ENCODE measurements around the gene ERN1.

Gene ERN1

DNA sequence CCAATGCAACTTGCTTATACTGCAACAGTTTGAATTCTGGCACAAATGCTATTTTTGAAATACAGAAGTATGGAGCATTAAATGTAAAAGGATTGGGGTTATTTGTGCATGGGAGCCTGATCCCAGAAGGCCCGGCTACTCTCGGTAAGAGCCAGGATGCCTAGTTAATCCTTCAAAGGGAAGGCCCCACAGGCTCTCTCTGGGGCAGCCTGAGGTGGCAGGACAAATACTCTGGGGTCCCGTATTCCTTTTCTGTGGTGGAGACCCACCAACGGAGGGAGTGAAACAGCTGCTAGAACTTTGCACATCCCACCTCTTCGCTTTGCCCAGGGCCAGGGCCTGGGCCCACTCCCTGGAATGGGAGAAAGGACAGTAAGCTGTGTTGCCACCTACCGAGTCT lies 30.4 kb downstream of the ERN1 start:
- TF ChIP-seq, protein P1, sequence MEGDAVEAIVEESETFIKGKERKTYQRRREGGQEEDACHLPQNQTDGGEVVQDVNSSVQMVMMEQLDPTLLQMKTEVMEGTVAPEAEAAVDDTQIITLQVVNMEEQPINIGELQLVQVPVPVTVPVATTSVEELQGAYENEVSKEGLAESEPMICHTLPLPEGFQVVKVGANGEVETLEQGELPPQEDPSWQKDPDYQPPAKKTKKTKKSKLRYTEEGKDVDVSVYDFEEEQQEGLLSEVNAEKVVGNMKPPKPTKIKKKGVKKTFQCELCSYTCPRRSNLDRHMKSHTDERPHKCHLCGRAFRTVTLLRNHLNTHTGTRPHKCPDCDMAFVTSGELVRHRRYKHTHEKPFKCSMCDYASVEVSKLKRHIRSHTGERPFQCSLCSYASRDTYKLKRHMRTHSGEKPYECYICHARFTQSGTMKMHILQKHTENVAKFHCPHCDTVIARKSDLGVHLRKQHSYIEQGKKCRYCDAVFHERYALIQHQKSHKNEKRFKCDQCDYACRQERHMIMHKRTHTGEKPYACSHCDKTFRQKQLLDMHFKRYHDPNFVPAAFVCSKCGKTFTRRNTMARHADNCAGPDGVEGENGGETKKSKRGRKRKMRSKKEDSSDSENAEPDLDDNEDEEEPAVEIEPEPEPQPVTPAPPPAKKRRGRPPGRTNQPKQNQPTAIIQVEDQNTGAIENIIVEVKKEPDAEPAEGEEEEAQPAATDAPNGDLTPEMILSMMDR (conservative IDR thresholded peaks at IDR 0.05; ENCODE audit: low read depth, low read length): no peak
- no peak for DNase-seq (ENCODE audit: low read depth)
- no peak overlapping the region for H3K4me3 ChIP-seq (ENCODE audit: low read length)

DNA sequence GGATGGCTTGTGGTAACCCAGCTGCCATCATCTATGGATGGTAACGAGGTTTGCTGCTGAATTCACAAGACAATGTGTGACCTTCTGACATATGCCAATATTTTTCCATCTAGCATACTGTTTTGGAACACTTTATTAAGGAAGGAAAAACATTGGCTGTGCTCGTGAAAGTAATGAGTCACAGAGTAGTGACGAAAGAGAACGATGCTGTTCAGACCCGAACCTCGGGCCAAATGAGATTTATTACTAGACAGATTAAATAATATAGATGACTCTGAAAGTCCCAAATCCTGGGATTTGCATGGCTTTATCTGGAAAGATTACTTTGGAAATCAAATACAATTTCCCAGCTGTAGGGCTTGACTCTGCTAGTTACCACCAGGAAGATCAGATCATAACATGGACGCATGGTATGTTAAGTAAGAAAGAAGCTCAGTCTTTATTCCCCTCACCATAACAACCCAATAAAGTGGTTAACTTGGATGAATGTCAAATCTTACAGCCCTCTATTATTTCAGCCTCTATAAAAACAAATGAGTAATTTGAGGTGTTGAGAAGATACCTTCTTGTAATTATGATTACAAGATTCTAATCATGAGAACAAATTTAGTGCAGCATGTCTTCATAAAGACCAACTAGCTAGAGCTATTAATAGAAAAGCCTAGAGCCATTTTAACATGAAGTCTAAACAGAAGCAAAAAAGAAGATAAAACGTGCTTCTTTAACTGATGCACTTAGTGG lies 32.6 kb downstream of the ERN1 start:
- peak; percentile 68 for DNase-seq (ENCODE audit: low read depth)
- TF ChIP-seq, protein P1 (conservative IDR thresholded peaks at IDR 0.05; ENCODE audit: low read depth, low read length): no peak
- no peak overlapping the region for H3K4me3 ChIP-seq (ENCODE audit: low read length)

DNA sequence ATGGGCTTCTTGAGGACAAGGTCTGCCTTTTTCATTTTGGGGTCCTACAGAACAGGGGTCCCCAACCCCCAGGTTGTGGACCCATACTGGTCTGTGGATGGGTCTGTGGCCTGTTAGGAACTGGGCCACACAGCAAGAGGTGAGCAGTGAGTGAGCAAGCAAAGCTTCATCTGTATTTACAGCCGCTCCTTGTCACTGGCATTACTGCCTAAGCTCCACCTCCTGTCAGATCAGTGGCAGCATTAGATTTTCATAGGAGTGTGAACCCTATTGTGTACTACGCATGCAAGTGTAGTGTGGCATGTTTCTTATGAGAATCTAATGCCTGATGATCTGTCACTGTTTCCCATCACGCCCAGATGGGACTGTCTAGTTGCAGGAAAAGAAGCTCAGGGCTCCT lies 33.9 kb downstream of the ERN1 start:
- TF ChIP-seq, protein P1 (conservative IDR thresholded peaks at IDR 0.05; ENCODE audit: low read depth, low read length): no peak
- H3K4me3 ChIP-seq (ENCODE audit: low read length): no peak overlapping the region
- DNase-seq (ENCODE audit: low read depth): no peak

DNA sequence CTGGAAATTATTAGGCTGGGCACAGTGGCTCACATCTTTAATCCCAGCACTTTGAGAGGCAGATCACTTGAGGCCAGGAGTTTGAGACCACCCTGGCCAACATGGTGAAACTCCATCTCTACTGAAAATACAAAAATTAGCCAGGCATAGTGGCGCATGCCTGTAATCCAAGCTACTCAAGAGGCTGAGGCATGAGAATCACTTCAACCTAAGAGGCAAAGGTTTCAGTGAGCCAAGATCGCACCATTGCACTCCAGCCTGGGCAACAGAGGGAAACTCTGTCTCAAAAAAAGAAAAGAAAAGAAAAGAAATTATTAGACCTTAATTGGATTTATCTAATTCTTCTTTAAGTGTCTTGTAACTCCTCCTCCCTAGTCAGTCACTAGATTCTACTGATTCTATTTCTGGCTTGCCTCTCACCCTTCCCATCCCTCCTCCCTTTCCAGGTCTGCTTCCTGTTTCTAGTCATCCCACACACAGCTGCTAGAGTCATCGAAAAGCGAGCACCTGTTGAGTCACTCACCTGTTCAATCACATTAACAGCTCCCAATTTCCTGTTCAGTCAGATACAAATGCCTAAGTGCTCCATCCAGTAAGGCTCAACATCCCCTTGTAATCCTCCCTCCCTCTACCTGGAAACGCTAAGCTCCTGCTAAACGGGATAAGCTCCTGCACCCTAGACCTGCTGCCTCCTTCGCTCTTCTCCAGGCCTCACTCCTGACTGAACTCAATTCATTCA lies 34.6 kb downstream of the ERN1 start:
- H3K4me3 ChIP-seq (ENCODE audit: low read length): no peak overlapping the region
- TF ChIP-seq, protein P1 (conservative IDR thresholded peaks at IDR 0.05; ENCODE audit: low read depth, low read length): no peak
- DNase-seq (ENCODE audit: low read depth): no peak

DNA sequence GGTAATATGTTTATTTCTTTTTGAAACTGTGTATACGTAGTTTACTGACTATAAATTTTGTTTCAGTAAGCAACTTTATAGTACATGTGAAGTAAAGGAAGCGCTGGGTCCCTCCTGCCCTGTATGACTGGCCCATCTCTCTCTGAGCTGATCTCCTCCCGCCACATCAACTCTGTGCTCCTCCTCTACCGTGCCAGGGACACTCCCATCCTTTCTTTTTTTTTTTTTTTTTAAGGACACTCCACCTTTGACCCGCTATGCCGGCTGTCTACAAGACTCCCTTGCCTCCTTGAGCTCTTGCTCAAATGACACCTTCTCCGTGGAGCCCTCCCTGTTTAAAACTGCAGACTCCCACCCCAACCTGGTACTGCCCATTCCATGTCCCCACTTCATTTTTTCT lies 35.5 kb downstream of the ERN1 start:
- no peak for DNase-seq (ENCODE audit: low read depth)
- TF ChIP-seq, protein P1 (conservative IDR thresholded peaks at IDR 0.05; ENCODE audit: low read depth, low read length): no peak
- no peak overlapping the region for H3K4me3 ChIP-seq (ENCODE audit: low read length)

DNA sequence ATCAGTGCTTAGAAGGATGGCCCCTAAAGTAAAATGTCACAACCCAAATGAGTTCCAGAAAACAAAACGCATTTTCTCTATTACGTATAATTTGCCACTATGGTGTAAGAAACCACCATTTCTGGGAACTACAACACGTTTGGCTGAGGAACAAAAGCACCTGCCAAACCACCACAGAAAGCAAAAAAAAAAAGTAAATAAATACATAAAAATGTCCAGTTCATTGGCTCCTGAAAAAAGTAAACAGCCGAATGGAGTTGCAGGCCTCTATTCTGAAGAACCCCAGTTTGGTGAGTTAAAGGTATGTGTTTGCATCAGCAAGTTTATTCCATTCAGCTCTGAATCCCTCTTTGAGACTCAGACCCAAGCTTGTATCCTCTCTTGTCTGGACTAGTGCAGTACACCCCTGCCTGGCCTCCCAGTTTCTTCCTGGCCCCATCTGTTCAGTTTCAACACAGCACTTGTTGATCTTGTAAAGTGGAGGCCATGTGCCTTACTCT lies 36.9 kb downstream of the ERN1 start:
- no peak for DNase-seq (ENCODE audit: low read depth)
- TF ChIP-seq, protein P1 (conservative IDR thresholded peaks at IDR 0.05; ENCODE audit: low read depth, low read length): no peak
- no peak overlapping the region for H3K4me3 ChIP-seq (ENCODE audit: low read length)

All from retinal pigment epithelial cell (primary cell).